HG02588 (cell line): ENCODE results near the gene HAVCR1.
A peak's percentile ranks its signal among the peaks of the same experiment; 100 is the strongest.
"Not testable (repeated sequence)": the region's sequence is repeated elsewhere in the genome, so short reads cannot be mapped to it uniquely, and the experiment has no call there.

Experiments
- ATAC-seq: cut with Tn5 transposase; IDR thresholded peaks from one replicate; pipeline ENCODE4 v1.9.1; 2021; ENCODE audit warnings: mild to moderate bottlenecking, moderate library complexity; ENCODE audit not compliant: unreplicated experiment

HAVCR1 gene

GRCh38 chr5:157059093-157059539 lies at the start of gene HAVCR1:
Gene HAVCR1 (minus strand): TSS chr5:157059116. CDS start chr5:157057943, 1,173 bp downstream.
- no peak for ATAC-seq

DNA sequence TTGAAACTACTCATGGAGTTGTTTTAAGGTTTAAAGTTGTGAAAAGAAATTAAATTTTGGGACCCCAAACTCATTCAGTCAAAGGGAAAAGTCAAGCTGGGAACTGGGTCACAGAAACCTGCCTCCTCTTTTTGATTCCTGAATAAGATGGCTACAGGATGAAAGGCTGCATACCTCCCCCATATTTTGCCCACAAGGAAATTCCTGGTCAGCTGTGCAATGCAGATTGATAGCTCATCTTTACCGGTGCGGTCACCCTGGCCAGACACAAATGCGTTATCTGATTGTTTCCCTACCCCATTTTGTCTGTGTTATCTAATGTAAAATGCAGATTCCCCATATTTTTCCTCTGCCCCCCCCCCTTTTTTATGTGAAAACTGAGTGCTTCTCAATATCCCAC lies 48.6 kb upstream of the HAVCR1 start:
- ATAC-seq: no peak

- ATAC-seq: no peak
Measured at GRCh38 chr5:157106630-157107461, 47.9 kb upstream of the HAVCR1 start.

DNA sequence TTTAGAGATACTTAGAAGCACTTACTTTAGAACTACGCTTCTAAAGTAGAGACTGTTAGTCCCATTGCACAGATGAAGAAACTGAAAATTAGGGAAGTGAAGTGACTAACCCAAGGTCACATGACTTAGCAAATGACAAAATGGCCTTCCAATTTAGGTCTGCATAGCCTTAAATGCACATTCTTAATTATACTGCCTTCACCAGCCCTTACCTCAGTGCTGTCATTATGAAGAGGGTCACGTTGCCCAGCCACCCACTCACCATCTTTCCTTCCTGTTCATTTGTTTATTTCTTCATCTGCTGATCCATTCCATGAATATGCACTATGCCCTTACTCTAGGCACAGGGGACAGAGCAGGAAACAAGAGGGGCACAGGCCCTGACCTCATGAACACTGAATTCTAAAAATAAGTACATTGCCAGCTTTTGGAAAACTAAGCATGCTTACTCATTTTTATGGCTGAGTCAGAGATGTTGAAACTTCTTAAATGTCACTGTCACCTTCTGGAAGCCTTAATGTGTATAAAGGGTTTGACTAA lies 41.3 kb upstream of the HAVCR1 start:
- no peak for ATAC-seq

GRCh38 chr5:157088342-157088990 lies 29.6 kb upstream of the HAVCR1 start:
- peak; percentile 69 for ATAC-seq

DNA sequence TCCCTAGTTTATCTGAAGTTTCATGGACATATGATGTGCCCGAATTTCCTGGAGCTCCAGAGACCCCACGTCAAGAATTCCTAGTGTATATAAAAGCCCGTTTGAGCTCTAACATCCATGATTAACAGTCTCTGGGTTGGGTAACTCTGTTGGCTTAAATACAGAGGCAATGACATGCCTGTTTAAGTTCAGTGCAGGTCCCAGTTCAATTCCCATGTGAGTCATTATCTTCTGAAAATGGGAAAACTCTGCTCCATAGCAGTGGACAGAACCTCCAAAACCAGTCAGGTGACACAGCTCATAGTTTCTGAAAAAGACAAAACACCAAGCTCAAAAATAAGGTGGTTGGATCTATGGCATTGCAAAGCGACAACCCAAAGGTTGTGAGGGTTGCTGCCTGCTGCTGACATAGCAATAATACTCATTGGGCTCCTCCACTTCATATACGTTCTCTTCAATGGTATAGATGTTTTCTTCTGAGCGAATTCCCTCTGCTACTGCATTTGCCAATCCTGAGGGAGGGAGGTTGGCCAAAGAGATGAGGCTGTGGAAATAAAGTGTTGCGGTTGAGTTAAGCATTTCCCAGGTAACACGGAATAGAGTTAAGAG lies 27.9 kb upstream of the HAVCR1 start:
- no peak for ATAC-seq

DNA sequence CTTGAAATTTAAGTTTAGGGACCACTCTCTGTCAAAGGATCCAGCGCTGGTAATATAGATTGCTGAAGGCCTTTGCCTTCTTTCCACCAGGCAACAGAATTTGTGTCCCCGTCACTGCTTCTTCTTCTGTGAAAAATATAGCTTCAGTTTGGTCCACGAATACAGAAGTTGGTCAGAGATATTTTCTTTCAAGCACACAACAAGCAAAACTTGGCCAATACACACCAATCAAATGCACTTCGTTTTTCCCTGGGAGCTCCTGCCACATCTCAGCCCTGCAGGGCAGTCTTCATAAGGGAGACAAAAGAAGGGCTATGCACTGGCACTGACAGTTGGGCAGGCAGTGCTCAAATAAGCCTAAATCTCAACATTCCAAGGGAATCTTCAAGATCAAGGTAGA lies 27.0 kb upstream of the HAVCR1 start:
- no peak for ATAC-seq

- no peak for ATAC-seq
Measured at GRCh38 chr5:157080286-157080685, 21.4 kb upstream of the HAVCR1 start.

DNA sequence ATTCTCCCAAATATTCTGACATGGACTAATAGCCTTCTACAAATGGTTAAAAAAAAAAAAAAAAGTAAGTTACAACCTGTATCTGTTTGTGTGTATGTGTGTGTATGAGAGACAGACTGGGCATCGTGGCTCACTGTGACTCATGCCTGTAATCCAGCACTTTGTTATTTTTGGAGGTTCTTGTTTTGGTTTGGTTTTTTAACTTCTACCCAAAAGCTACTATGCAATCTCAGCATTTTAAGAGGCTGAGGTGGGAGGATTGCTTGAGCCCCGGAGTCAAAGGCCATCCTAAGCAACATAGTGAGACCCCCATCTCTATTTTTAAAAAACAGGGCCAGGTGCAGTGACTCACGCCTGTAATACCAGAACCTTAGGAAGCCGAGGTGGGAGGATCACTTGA lies 17.6 kb upstream of the HAVCR1 start:
- no peak for ATAC-seq

DNA sequence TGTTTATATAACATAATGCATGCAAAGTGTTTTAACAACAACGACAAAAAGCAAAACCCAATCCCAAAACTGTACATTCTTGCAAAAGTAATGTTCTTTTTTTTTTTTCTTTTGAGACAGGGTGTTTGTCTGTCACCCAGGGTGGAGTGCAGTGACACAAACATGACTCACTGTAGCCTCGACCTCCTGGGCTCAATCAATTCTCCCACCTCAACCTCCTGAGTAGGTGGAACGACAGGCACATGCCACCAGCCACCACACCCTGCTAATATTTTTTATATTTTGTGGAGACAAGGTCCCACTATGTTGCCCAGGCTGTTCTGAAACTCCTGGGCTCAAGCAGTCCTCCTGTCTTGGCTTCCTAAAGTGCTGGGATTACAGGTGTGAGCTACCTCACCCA lies 13.6 kb upstream of the HAVCR1 start:
- ATAC-seq: no peak

- no peak for ATAC-seq
Measured at GRCh38 chr5:157069949-157070348, 11.0 kb upstream of the HAVCR1 start.

DNA sequence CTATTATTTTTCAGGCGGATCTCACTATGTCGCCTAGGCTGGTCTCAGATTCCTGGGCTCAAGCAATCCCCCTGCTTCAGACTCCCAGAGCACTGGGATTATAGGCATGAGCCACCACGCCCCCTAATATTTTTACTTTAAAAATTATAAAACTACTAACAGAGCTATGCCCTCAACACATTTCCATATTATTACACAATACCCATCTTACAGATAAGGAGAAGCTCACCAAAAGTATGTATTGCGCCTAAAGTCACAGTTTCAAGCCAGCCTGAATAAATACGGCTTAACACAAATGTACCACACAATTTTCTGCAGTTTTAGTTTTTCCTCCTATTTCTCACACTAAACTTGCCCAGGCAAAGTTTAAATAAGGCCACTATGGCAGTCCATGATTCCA lies 9.9 kb upstream of the HAVCR1 start:
- no peak for ATAC-seq

- ATAC-seq: no peak
Measured at GRCh38 chr5:157068339-157068738, 9.4 kb upstream of the HAVCR1 start.

DNA sequence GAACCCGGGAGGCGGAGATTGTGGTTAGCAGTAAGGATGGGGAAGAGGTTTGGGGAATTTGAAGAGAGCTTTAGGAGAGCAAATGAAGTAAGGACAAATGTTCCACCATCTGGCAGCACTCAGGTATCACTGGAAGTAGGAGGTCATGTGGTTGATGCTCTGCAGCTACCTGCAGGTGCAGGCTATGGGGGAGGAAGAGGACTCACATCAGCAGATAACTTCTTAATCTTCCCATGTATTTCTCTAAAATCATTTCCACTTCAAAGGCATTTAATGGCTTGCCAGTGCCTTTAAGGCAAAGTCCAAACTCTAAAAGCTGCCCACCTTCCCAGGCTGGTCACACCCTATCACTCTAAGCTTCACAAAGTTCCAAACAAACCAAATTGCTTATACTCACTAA lies 8.1 kb upstream of the HAVCR1 start:
- ATAC-seq: no peak

- ATAC-seq: no peak
Measured at GRCh38 chr5:157066080-157066479, 7.2 kb upstream of the HAVCR1 start.

- ATAC-seq: no peak
Measured at GRCh38 chr5:157063776-157064430, 5.0 kb upstream of the HAVCR1 start.

- ATAC-seq: no peak
Measured at GRCh38 chr5:157059891-157060290, 975 bp upstream of the HAVCR1 start.

DNA sequence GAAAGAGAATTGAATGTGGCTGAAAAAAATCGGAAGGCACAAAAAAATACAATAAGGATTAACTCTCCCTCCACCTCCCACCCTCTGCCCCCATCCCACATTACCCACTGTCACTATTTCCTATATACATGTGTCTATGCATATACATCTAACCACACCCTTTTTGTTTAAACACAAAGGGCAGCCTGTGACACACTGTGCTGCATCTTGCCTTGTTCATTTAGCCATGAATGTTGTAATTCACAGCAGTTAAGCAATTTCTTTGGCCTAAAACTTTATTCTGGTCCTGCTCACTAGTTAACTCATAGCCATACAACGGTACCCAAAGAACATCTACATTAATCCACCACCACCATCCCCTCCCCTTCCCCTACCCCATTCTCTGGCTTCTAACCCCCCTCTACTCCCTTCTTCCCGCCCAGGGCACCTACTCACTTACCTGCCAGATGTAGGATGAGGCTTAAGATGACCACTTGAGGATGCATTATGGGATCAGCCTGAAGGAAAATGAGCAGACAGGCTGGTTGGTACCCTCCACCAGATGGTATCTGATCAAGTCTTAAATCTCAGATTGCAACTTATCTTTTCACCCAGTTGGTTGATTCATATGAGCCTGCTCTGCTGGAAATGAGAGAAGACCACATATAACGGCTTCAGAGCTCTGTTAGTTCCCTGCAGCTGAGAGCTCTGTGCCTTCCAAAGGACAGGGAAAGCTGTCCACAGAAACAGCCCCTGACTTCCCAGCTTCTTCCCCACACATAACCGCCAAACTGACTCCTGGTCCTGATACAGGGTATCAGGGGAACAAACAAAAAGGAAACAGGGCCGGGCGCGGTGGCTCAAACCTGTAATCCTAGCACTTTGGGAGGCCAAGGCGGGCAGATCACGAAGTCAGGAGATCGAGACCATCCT lies 1.2 kb downstream of the HAVCR1 start:
- ATAC-seq: no peak

DNA sequence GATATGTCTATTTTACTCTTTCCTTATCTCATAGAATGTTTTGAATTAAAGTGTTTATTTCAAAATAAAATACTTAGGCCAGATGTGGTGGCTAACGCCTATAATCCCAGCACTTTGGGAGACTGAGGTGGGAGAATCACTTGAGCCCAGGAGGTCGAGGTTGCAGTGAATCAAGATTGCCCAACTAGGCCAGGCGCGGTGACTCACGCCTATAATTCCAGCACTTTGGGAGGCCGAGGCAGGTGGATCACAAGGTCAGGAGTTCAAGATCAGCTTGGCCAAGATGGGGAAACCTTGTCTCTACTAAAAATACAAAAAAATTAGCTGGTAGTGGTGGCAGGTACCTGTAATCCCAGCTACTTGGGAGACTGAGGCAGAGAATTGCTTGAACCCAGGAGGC lies 2.1 kb downstream of the HAVCR1 start:
- ATAC-seq: not testable (repeated sequence)

DNA sequence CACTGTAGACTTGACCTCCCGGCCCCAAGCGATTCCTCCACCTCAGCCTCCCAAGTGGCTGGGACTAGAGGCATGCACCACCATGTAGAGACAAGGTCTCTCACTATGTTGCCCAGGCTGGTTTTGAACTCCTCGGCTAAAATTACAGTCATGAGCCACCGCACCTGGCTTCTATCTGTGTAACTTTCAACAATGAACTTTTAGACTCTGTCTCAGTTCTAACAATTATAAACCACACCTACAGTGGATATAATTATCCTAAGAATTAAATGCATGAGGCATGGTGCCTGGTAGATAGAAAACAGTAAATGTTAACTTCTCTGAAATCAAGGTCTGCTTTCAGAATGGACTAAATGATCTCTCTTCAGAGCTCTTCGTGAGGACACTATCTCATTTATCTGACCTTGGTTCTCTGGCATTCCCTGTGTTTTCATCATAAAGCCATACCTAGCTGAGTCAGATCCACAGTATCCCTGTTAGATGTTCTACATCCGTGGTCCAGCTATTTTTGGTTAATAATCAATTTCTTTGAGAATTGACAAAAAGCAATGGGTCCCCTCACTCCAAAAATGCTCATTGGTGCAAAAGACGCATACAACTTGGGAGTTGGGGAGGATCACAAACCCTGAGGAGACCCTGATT lies 7.2 kb downstream of the HAVCR1 start:
- ATAC-seq: no peak
